Sigmoid colon (tissue), 7 donors: ENCODE measurements around the gene CMSS1. TPM values are rescaled to one million over a fixed set of nuclear protein-coding genes. Genes with fewer than 3 reads are reported as not detected.

Source experiments
- DNase-seq: peaks from one replicate; pipeline ENCODE4 v3.0.0-alpha.2; 2019
- H3K27ac ChIP-seq, 4 donors: fragments of 200-600 bp; sonication (generic); one replicate each; pipeline ENCODE4 v1.5.1; 2016 to 2019; ENCODE audit warnings: mild to moderate bottlenecking in 1 of 4
- H3K27me3 ChIP-seq, 3 donors: fragments of 200-600 bp; sonication (generic); one replicate each; pipeline ENCODE4 v1.5.1; 2019; ENCODE audit warnings: mild to moderate bottlenecking in 1 of 3
- H3K36me3 ChIP-seq, 4 donors: fragments of 200-600 bp; sonication (generic); one replicate each; pipeline ENCODE4 v1.5.1; 2016 to 2019
- H3K4me1 ChIP-seq, 4 donors: fragments of 200-600 bp; sonication (generic); one replicate each; pipeline ENCODE4 v1.5.1; 2017 to 2019
- H3K4me3 ChIP-seq, 4 donors: fragments of 200-600 bp; sonication (generic); one replicate each; pipeline ENCODE4 v1.5.1; 2017 to 2019; ENCODE audit warnings: mild to moderate bottlenecking in 2 of 4, moderate library complexity in 1 of 4
- H3K9me3 ChIP-seq, 4 donors: fragments of 200-600 bp in 3 of 4; sonication (generic) in 3 of 4; one replicate each; pipeline versions ENCODE4 v1.5.1 to v1.6.1; 2013 to 2019
- EP300 ChIP-seq, 4 donors: sonication (generic); formaldehyde crosslinking; IDR thresholded peaks; one replicate each; pipeline ENCODE4 v1.6.1; 2017; ENCODE audit warnings: antibody characterized with exemption in 4 of 4
- POLR2A ChIP-seq, 2 donors: fragments of 450-650 bp; IDR thresholded peaks; one replicate each; pipeline ENCODE4 v1.6.1; 2016; ENCODE audit warnings: antibody characterized with exemption in 2 of 2, mild to moderate bottlenecking in 2 of 2, moderate library complexity in 2 of 2
- POLR2AphosphoS5 ChIP-seq, 4 donors: sonication (generic); formaldehyde crosslinking; IDR thresholded peaks; one replicate each; pipeline ENCODE4 v1.6.1; 2017; ENCODE audit warnings: antibody characterized with exemption in 4 of 4
- WGBS, 2 donors: extraction: QIAGEN DNeasy Blood & Tissue Kit; methylation state at CpG; one replicate each; pipeline ENCODE4 v1.1.7; 2013; 5-methylcytosine and 5-hydroxymethylcytosine counted together
- intact Hi-C: fragments of 100-400 bp; cut with DNase I; formaldehyde crosslinking; loops from one replicate; pipeline ENCODE4 v1.15.1; 2023
- polyA plus RNA-seq, 3 donors: library from polyadenylated mRNA; stranded (reverse); fragments of 200-250 nt; gene quantifications; one replicate each; pipeline ENCODE4 v1.2.3, GENCODE V29; 2013
- total RNA-seq, 4 donors: library from RNA; depleted of rRNA; stranded (reverse); fragments of >200 nt; gene quantifications; one replicate each; pipeline ENCODE4 v1.1.0, GENCODE V29; 2016
- TF ChIP-seq, protein P1 (sequence below), 4 experiments: fragments of 450-650 bp in 3 of 4; fragments of 200-600 bp in 1 of 4; IDR thresholded peaks; one replicate each; pipeline ENCODE4 v1.5.1; 2016 to 2019; ENCODE audit warnings: antibody characterized with exemption in 4 of 4, mild to moderate bottlenecking in 3 of 4, moderate library complexity in 2 of 4
- donor health status: healthy with polysubstance abuse.
- donor health status: Bipolar disorder and iron deficiency.
- donor health status: healthy.

The CMSS1 gene
- total and polyA plus RNA-seq, 7 donors: 6.0 to 19.4 (median 13.9) TPM

GRCh38 chr3:100001526-100002270 lies 184.0 kb downstream of the CMSS1 start:
- TF ChIP-seq POLR2A (IDR thresholded peaks at IDR 0.05) (no peak), EP300 (IDR thresholded peaks at IDR 0.05) (no peak), POLR2AphosphoS5 (IDR thresholded peaks at IDR 0.05) (no peak)
- TF ChIP-seq, protein P1, sequence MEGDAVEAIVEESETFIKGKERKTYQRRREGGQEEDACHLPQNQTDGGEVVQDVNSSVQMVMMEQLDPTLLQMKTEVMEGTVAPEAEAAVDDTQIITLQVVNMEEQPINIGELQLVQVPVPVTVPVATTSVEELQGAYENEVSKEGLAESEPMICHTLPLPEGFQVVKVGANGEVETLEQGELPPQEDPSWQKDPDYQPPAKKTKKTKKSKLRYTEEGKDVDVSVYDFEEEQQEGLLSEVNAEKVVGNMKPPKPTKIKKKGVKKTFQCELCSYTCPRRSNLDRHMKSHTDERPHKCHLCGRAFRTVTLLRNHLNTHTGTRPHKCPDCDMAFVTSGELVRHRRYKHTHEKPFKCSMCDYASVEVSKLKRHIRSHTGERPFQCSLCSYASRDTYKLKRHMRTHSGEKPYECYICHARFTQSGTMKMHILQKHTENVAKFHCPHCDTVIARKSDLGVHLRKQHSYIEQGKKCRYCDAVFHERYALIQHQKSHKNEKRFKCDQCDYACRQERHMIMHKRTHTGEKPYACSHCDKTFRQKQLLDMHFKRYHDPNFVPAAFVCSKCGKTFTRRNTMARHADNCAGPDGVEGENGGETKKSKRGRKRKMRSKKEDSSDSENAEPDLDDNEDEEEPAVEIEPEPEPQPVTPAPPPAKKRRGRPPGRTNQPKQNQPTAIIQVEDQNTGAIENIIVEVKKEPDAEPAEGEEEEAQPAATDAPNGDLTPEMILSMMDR (IDR thresholded peaks at IDR 0.05): no peak
- Histone ChIP-seq H3K4me3 (no peak overlapping the region), H3K9me3 (no peaks in the 10 kb centered on the region), H3K27ac (peak overlapping the region in 2 of 4 donors; percentile 30 to 71), H3K4me1 (peaks cover 0 to 34% (median 27%) of the 10 kb centered on the region in 4 donors), H3K36me3 (no peaks in the 10 kb centered on the region), H3K27me3 (no peaks in the 10 kb centered on the region)
- WGBS, 2 donors: 87 to 93% methylated on average over 8 of the region's 8 CpGs
- DNase-seq: no peak
- intact Hi-C loops: no loop called here

DNA sequence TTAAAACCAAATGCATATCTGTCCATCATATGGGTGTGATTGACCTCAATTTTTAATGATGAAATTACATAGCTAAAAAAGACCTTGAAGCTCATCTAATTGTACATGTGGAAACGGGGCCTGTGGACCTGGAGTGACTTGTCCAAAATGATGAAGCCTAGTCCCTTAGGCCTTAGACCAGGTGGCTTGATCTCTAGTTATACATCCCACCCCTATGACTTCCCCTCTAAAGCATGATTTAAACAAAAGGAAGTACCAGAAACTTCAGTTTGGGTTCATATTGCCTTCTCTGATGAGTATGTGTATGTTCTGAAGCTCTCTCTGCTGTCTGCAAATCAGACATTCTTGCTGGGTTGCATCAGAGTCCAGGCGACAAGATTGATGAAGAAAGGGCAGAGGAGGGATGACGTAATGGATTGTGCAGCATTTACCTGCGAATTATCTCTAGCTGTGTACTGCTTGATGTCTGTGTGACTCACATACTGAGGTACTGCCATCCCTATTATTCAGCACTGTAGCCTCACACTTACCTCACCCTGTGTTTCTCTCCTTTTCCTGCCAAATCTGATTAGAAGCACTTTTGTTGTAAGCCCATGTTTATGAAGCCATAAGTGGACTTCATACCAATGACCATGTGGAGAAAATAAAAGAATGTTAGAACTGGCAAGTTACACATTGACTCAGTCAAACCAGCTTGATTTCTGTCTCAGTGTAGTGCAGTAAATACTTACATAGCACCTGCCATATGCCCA lies 185.1 kb downstream of the CMSS1 start:
- H3K4me1 ChIP-seq: peaks cover 0 to 39% (median 34%) of the 10 kb centered on the region in 4 donors
- peak overlapping the region in 3 of 4 donors; percentile 30 to 71 (median 55) for H3K27ac ChIP-seq
- H3K36me3 ChIP-seq: no peaks in the 10 kb centered on the region
- DNase-seq: peak; percentile 60
- H3K27me3 ChIP-seq: no peaks in the 10 kb centered on the region
- TF ChIP-seq POLR2A (IDR thresholded peaks at IDR 0.05): no peak
- no peak for TF ChIP-seq EP300 (IDR thresholded peaks at IDR 0.05)
- TF ChIP-seq POLR2AphosphoS5 (IDR thresholded peaks at IDR 0.05): peak in 2 of 4 donors; percentile 15 to 57
- WGBS, 2 donors: 16 to 62% methylated on average over 4 of the region's 4 CpGs
- H3K4me3 ChIP-seq: no peak overlapping the region
- no peaks in the 10 kb centered on the region for H3K9me3 ChIP-seq
- intact Hi-C loops: no loop called here

GRCh38 chr3:100003609-100004503 lies 186.2 kb downstream of the CMSS1 start:
- Histone ChIP-seq H3K27me3 (no peaks in the 10 kb centered on the region), H3K27ac (peak overlapping the region in 2 of 4 donors; percentile 55 to 71), H3K9me3 (no peaks in the 10 kb centered on the region), H3K4me1 (peaks cover 0 to 39% (median 34%) of the 10 kb centered on the region in 4 donors), H3K4me3 (no peak overlapping the region), H3K36me3 (no peaks in the 10 kb centered on the region)
- 60 to 82% methylated on average over 4 of the region's 4 CpGs for WGBS, 2 donors
- no peak for TF ChIP-seq EP300 (IDR thresholded peaks at IDR 0.05)
- no peak for TF ChIP-seq POLR2AphosphoS5 (IDR thresholded peaks at IDR 0.05)
- TF ChIP-seq POLR2A (IDR thresholded peaks at IDR 0.05): no peak
- intact Hi-C loops: no loop called here
- DNase-seq: no peak

GRCh38 chr3:100004931-100005330 lies 187.3 kb downstream of the CMSS1 start:
- WGBS, 2 donors: 25 to 64% methylated on average over 1 of the region's 1 CpG
- Histone ChIP-seq H3K27ac (peak overlapping the region in 2 of 4 donors; percentile 20 to 71), H3K4me3 (no peak overlapping the region), H3K27me3 (no peaks in the 10 kb centered on the region), H3K9me3 (no peaks in the 10 kb centered on the region), H3K4me1 (peaks cover 0 to 39% (median 34%) of the 10 kb centered on the region in 4 donors), H3K36me3 (no peaks in the 10 kb centered on the region)
- intact Hi-C loops: no loop called here
- TF ChIP-seq, protein P1 (IDR thresholded peaks at IDR 0.05): no peak
- TF ChIP-seq EP300 (IDR thresholded peaks at IDR 0.05) (no peak), POLR2A (IDR thresholded peaks at IDR 0.05) (no peak), POLR2AphosphoS5 (IDR thresholded peaks at IDR 0.05) (no peak)
- DNase-seq: no peak

GRCh38 chr3:100005665-100006393 lies 188.2 kb downstream of the CMSS1 start:
- no peak overlapping the region for H3K4me3 ChIP-seq
- H3K36me3 ChIP-seq: no peaks in the 10 kb centered on the region
- no peak for TF ChIP-seq EP300 (IDR thresholded peaks at IDR 0.05)
- TF ChIP-seq, protein P1 (IDR thresholded peaks at IDR 0.05): no peak
- TF ChIP-seq POLR2A (IDR thresholded peaks at IDR 0.05): no peak
- TF ChIP-seq POLR2AphosphoS5 (IDR thresholded peaks at IDR 0.05): no peak
- peak overlapping the region in 3 of 4 donors; percentile 31 to 71 (median 62) for H3K27ac ChIP-seq
- H3K4me1 ChIP-seq: peaks cover 0 to 39% (median 34%) of the 10 kb centered on the region in 4 donors
- no peak for DNase-seq
- no peaks in the 10 kb centered on the region for H3K9me3 ChIP-seq
- H3K27me3 ChIP-seq: no peaks in the 10 kb centered on the region
- 72 to 97% methylated on average over 2 of the region's 2 CpGs for WGBS, 2 donors
- intact Hi-C loops: no loop called here
